GM18526 (cell line): ENCODE data around the gene CDKN1B.

Experiments
- POLR2A ChIP-seq: IDR thresholded peaks from 3 replicates; pipeline ENCODE4 v1.6.1; 2011; ENCODE audit not compliant: insufficient read length; ENCODE audit errors: extremely low read depth

CDKN1B gene

GRCh38 chr12:12689647-12690300, 27.4 kb upstream of the CDKN1B start:
- no peak for TF ChIP-seq POLR2A

GRCh38 chr12:12691549-12691948, 25.6 kb upstream of the CDKN1B start:
- TF ChIP-seq POLR2A = no peak

- no peak for TF ChIP-seq POLR2A
Measured at GRCh38 chr12:12693111-12693671, 24.0 kb upstream of the CDKN1B start.

- TF ChIP-seq POLR2A = no peak
Measured at GRCh38 chr12:12696562-12697383, 20.4 kb upstream of the CDKN1B start.

GRCh38 chr12:12699345-12699744, 17.8 kb upstream of the CDKN1B start:
- TF ChIP-seq POLR2A = no peak

- no peak for TF ChIP-seq POLR2A
Measured at GRCh38 chr12:12700254-12700653, 16.9 kb upstream of the CDKN1B start.

GRCh38 chr12:12701457-12701856, 15.7 kb upstream of the CDKN1B start:
- no peak for TF ChIP-seq POLR2A

- no peak for TF ChIP-seq POLR2A
Measured at GRCh38 chr12:12704593-12705230, 12.5 kb upstream of the CDKN1B start.

GRCh38 chr12:12705838-12706520, 11.2 kb upstream of the CDKN1B start:
- TF ChIP-seq POLR2A = no peak

GRCh38 chr12:12713932-12714275, 3.3 kb upstream of the CDKN1B start:
- TF ChIP-seq POLR2A = no peak

GRCh38 chr12:12714276-12715021, 2.7 kb upstream of the CDKN1B start:
- TF ChIP-seq POLR2A = peak; percentile 52

GRCh38 chr12:12715128-12715458, 2.1 kb upstream of the CDKN1B start:
- TF ChIP-seq POLR2A = no peak

GRCh38 chr12:12715459-12716150, 1.6 kb upstream of the CDKN1B start:
- TF ChIP-seq POLR2A = no peak

- TF ChIP-seq POLR2A = no peak
Measured at GRCh38 chr12:12716151-12716792, 896 bp upstream of the CDKN1B start.
